Neural progenitor cell (in vitro differentiated cells): ENCODE measurements around the gene KISS1. TPM values are rescaled to one million over a fixed set of nuclear protein-coding genes. Genes with fewer than 3 reads are reported as not detected.

Experiments
- DNase-seq: peaks from one replicate; pipeline ENCODE4 v3.0.0-alpha.2; 2016; ENCODE audit warnings: low spot score
- H2AFZ ChIP-seq: fragments of 200-600 bp; sonication (generic); replicated peaks from 2 replicates; pipeline ENCODE4 v1.6.1; 2016; ENCODE audit warnings: antibody characterized with exemption
- H3F3A ChIP-seq: fragments of 200-600 bp; sonication (generic); 2 replicates; pipeline ENCODE4 v1.6.1; 2016; ENCODE audit warnings: antibody characterized with exemption, low read depth
- H3K27ac ChIP-seq: fragments of 200-600 bp; sonication (generic); 2 replicates; pipeline ENCODE4 v1.5.1; 2016; ENCODE audit warnings: mild to moderate bottlenecking
- H3K27me3 ChIP-seq: fragments of 200-600 bp; sonication (generic); 2 replicates; pipeline ENCODE4 v1.6.1; 2016; ENCODE audit warnings: mild to moderate bottlenecking, moderate library complexity
- H3K36me3 ChIP-seq: fragments of 200-600 bp; sonication (generic); 2 replicates; pipeline ENCODE4 v1.5.1; 2016
- H3K4me1 ChIP-seq: fragments of 200-600 bp; sonication (generic); 2 replicates; pipeline ENCODE4 v1.6.1; 2016; ENCODE audit warnings: mixed run types
- H3K4me2 ChIP-seq: fragments of 200-600 bp; sonication (generic); 2 replicates; pipeline ENCODE4 v1.6.1; 2016
- H3K4me3 ChIP-seq: fragments of 200-600 bp; sonication (generic); 2 replicates; pipeline ENCODE4 v1.5.1; 2016
- H3K79me2 ChIP-seq: fragments of 200-600 bp; sonication (generic); 2 replicates; pipeline ENCODE4 v1.6.1; 2016; ENCODE audit warnings: low read depth
- H3K9ac ChIP-seq: fragments of 200-600 bp; sonication (generic); 2 replicates; pipeline ENCODE4 v1.6.1; 2016
- H3K9me3 ChIP-seq: fragments of 200-600 bp; sonication (generic); 2 replicates; pipeline ENCODE4 v1.5.1; 2016; ENCODE audit warnings: low read depth
- H4K20me1 ChIP-seq: fragments of 200-600 bp; sonication (generic); 2 replicates; pipeline ENCODE4 v1.6.1; 2016; ENCODE audit warnings: low read depth
- H3K27ac Mint-ChIP-seq: 3 replicates; pipeline ENCODE4 v1.8.0; 2021; ENCODE audit warnings: mixed read lengths
- H3K27me3 Mint-ChIP-seq: 2 replicates; pipeline ENCODE4 v1.8.0; 2022; ENCODE audit warnings: low read depth, mild to moderate bottlenecking, inconsistent platforms, moderate library complexity, mixed read lengths; ENCODE audit not compliant: insufficient read depth
- H3K36me3 Mint-ChIP-seq: 3 replicates; pipeline ENCODE4 v1.8.0; 2021; ENCODE audit warnings: mixed read lengths
- H3K4me1 Mint-ChIP-seq: 3 replicates; pipeline ENCODE4 v1.8.0; 2021; ENCODE audit warnings: mixed read lengths
- H3K4me3 Mint-ChIP-seq: 3 replicates; pipeline ENCODE4 v1.8.0; 2021; ENCODE audit warnings: mild to moderate bottlenecking, moderate library complexity, mixed read lengths
- H3K9me3 Mint-ChIP-seq: 3 replicates; pipeline ENCODE4 v1.8.0; 2020; ENCODE audit warnings: mixed read lengths
- EZH2 ChIP-seq: fragments of 200-600 bp; sonication (generic); IDR thresholded peaks from 2 replicates; pipeline ENCODE4 v1.6.1; 2017; ENCODE audit warnings: antibody characterized with exemption, mild to moderate bottlenecking, moderate library complexity
- EZH2phosphoT487 ChIP-seq: fragments of 200-600 bp; sonication (generic); IDR thresholded peaks from 2 replicates; pipeline ENCODE4 v1.6.1; 2017; ENCODE audit warnings: antibody characterized with exemption
- total RNA-seq: library from RNA; depleted of rRNA; stranded (reverse); fragments of >200 nt; gene quantifications from 2 replicates; pipeline ENCODE4 v1.2.3, GENCODE V29; 2015; ENCODE audit warnings: low replicate concordance
- TF ChIP-seq, protein P1 (sequence below): fragments of 200-600 bp; sonication (generic); IDR thresholded peaks from 2 replicates; pipeline ENCODE4 v1.5.1; 2017; ENCODE audit warnings: antibody characterized with exemption, mild to moderate bottlenecking

Gene KISS1
- total RNA-seq, 1 donor from 2014 or later, result not detected

DNA sequence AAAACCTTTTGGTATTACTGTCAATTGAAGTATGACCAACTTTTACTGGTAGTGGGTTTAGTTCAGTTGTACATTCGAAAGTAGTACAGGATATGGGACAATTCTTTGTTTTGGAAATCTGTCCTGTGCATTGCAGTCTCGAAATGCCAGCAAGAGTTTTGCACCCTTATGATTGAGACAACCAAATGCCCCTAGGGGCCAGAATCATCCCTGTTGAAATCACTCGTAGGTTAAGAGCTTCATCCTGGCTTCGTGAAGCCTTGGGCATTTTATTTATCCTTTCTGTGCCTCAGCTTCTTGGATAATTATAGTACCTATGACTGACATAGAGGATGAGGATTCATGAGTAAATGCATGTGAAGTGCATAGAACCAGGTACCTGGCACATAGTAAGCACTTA, 19.9 kb upstream of the KISS1 start:
- Histone ChIP-seq H3K4me2 (no peak overlapping the region), H3K36me3 (no peaks in the 10 kb centered on the region), H3K27me3 (peaks cover 15% of the 10 kb centered on the region), H3K4me3 (no peak overlapping the region), H2AFZ (no peak overlapping the region), H3K79me2 (no peaks in the 10 kb centered on the region), H3F3A (peaks cover 12% of the 10 kb centered on the region), H4K20me1 (no peaks in the 10 kb centered on the region), H3K27ac (no peak overlapping the region), H3K4me1 (peaks cover 4% of the 10 kb centered on the region), H3K9ac (no peak overlapping the region), H3K9me3 (no peaks in the 10 kb centered on the region)
- Mint-ChIP-seq H3K4me1 (peaks cover 6% of the 10 kb centered on the region), H3K36me3 (no peaks in the 10 kb centered on the region), H3K27ac (no peak overlapping the region), H3K4me3 (no peak overlapping the region), H3K27me3 (peaks cover 5% of the 10 kb centered on the region), H3K9me3 (no peaks in the 10 kb centered on the region)
- DNase-seq, result no peak
- TF ChIP-seq EZH2 (no peak), EZH2phosphoT487 (no peak)
- TF ChIP-seq, protein P1, sequence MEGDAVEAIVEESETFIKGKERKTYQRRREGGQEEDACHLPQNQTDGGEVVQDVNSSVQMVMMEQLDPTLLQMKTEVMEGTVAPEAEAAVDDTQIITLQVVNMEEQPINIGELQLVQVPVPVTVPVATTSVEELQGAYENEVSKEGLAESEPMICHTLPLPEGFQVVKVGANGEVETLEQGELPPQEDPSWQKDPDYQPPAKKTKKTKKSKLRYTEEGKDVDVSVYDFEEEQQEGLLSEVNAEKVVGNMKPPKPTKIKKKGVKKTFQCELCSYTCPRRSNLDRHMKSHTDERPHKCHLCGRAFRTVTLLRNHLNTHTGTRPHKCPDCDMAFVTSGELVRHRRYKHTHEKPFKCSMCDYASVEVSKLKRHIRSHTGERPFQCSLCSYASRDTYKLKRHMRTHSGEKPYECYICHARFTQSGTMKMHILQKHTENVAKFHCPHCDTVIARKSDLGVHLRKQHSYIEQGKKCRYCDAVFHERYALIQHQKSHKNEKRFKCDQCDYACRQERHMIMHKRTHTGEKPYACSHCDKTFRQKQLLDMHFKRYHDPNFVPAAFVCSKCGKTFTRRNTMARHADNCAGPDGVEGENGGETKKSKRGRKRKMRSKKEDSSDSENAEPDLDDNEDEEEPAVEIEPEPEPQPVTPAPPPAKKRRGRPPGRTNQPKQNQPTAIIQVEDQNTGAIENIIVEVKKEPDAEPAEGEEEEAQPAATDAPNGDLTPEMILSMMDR, result no peak

DNA sequence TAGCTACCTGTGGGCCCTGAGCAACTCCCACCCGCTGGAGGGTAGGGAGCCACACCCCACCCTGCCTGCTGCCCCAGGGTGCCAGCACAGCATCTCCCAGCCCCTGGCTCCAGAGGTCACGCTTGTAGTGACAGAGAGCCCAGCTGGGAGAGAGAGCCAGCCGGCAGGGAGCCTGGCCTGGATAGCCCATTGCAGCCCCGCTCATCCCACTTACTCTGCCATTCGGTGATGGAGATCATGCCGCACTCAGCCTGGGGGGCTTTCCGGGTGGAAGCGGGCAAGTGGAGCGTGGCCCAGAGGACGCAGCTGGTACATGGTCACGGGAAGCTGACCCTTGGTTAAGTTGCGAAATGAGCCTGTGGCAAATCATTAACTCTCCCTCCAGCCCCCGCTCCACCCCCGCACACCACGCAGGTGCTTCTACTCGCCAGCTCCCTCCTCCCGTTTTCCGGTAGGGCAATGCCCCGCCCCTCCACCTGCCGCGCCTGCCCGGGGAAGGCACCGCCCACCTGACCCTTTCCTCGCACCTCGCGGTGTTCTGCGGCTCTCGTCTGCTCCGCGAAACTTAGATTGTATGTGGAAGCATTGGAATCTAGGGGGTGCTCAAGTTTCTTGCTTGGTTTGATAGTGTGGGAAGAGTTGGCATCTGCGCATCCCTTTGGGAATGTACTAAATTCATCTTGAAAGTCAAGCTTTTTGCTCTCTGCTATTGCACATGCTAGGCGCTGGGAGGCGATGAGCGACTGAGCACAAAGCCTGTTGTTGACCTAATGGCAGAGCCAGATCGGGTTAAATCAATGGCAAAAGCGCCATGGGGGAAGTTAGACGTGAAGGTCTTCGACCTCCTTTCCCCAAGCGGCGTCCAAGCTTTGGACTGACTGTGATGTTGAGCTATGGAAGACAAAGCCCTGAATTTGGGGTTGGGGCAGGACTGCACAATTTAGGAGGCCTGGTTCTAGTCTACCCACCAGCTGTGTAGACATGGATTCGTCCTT, 17.7 kb upstream of the KISS1 start, which contains the start of gene GOLT1A:
GOLT1A (minus strand) TSS at position 321 of the 995 bp plus-strand sequence; CDS start at position 239, 82 bp downstream.
- H3K9me3 Mint-ChIP-seq, result no peaks in the 10 kb centered on the region
- H3K36me3 Mint-ChIP-seq, result no peaks in the 10 kb centered on the region
- peaks cover 5% of the 10 kb centered on the region for H3K27me3 Mint-ChIP-seq
- Histone ChIP-seq H3K79me2 (no peaks in the 10 kb centered on the region), H3K9me3 (no peaks in the 10 kb centered on the region), H4K20me1 (no peaks in the 10 kb centered on the region), H3F3A (peaks cover 12% of the 10 kb centered on the region), H3K4me1 (peaks cover 4% of the 10 kb centered on the region), H3K27ac (no peak within 1 kb of the TSS), H3K4me3 (peak within 1 kb of the TSS; percentile 36), H2AFZ (peak within 1 kb of the TSS; percentile 52), H3K9ac (no peak within 1 kb of the TSS), H3K27me3 (peaks cover 15% of the 10 kb centered on the region), H3K4me2 (peak within 1 kb of the TSS; percentile 66), H3K36me3 (no peaks in the 10 kb centered on the region)
- no peak within 1 kb of the TSS for H3K27ac Mint-ChIP-seq
- H3K4me3 Mint-ChIP-seq, result peak within 1 kb of the TSS; percentile 74
- DNase-seq, result peak; percentile 84
- peaks cover 4% of the 10 kb centered on the region for H3K4me1 Mint-ChIP-seq
- no peak for TF ChIP-seq EZH2phosphoT487
- peak; percentile 26 for TF ChIP-seq EZH2
- TF ChIP-seq, protein P1, result peak; percentile 77

GRCh38 chr1:204212715-204213114, 16.4 kb upstream of the KISS1 start:
- no peaks in the 10 kb centered on the region for H3K9me3 ChIP-seq
- H2AFZ ChIP-seq, result no peak overlapping the region
- no peak for DNase-seq
- no peak overlapping the region for H3K27ac ChIP-seq
- H4K20me1 ChIP-seq, result no peaks in the 10 kb centered on the region
- Mint-ChIP-seq H3K36me3 (no peaks in the 10 kb centered on the region), H3K4me3 (no peak overlapping the region), H3K4me1 (peaks cover 4% of the 10 kb centered on the region), H3K9me3 (no peaks in the 10 kb centered on the region), H3K27me3 (peaks cover 5% of the 10 kb centered on the region), H3K27ac (no peak overlapping the region)
- H3K79me2 ChIP-seq, result no peaks in the 10 kb centered on the region
- H3K9ac ChIP-seq, result no peak overlapping the region
- no peaks in the 10 kb centered on the region for H3K36me3 ChIP-seq
- no peak overlapping the region for H3K4me3 ChIP-seq
- no peak for TF ChIP-seq EZH2
- TF ChIP-seq EZH2phosphoT487, result no peak
- TF ChIP-seq, protein P1, result no peak
- peaks cover 15% of the 10 kb centered on the region for H3K27me3 ChIP-seq
- peaks cover 12% of the 10 kb centered on the region for H3F3A ChIP-seq
- peaks cover 4% of the 10 kb centered on the region for H3K4me1 ChIP-seq
- no peak overlapping the region for H3K4me2 ChIP-seq
